MCF 10A (cell line): ENCODE data around the gene FOXN3. TPM values are rescaled to one million over a fixed set of nuclear protein-coding genes. Genes with fewer than 3 reads are reported as not detected.

Source experiments
- BruUV-seq: library from RNA; stranded (reverse); fragments of 400-500 nt; replicated peaks from 2 replicates; lab custom pipeline; 2021; lab: Mats Ljungman, UMichigan
- CTCF ChIA-PET: fragments of 300-600 bp; sonication (Branson Sonifier 250); formaldehyde crosslinking; extraction: SDS; loops from one replicate; lab custom pipeline; 2021; ENCODE audit warnings: antibody characterized with exemption, inconsistent platforms; lab: Yijun Ruan, JAX
- POLR2A ChIA-PET: fragments of 300-600, 350-650 bp; sonication (Branson Sonifier 250); formaldehyde crosslinking; extraction: SDS; loops from one replicate; lab custom pipeline; 2020; ENCODE audit warnings: antibody characterized with exemption, inconsistent platforms; lab: Yijun Ruan, JAX
- DNase-seq: peaks from one replicate; pipeline ENCODE4 v3.0.0-alpha.2; 2018; ENCODE audit not compliant: unreplicated experiment
- H3K27ac Mint-ChIP-seq: one replicate; pipeline ENCODE4 v1.8.0; 2022; ENCODE audit warnings: mild to moderate bottlenecking, low read depth, mixed read lengths; ENCODE audit not compliant: unreplicated experiment
- H3K27me3 Mint-ChIP-seq: one replicate; pipeline ENCODE4 v1.8.0; 2022; ENCODE audit warnings: mixed read lengths; ENCODE audit not compliant: insufficient read depth, unreplicated experiment
- H3K36me3 Mint-ChIP-seq: one replicate; pipeline ENCODE4 v1.8.0; 2022; ENCODE audit warnings: mild to moderate bottlenecking, moderate library complexity, mixed read lengths; ENCODE audit not compliant: insufficient read depth, unreplicated experiment
- H3K4me1 Mint-ChIP-seq: one replicate; pipeline ENCODE4 v1.8.0; 2022; ENCODE audit warnings: mixed read lengths; ENCODE audit not compliant: insufficient read depth, unreplicated experiment
- H3K4me3 Mint-ChIP-seq: one replicate; pipeline ENCODE4 v1.8.0; 2022; ENCODE audit warnings: mild to moderate bottlenecking, moderate library complexity, mixed read lengths; ENCODE audit not compliant: unreplicated experiment
- H3K9me3 Mint-ChIP-seq: one replicate; pipeline ENCODE4 v1.8.0; 2022; ENCODE audit warnings: mixed read lengths; ENCODE audit not compliant: unreplicated experiment
- CTCF ChIP-seq: fragments of 200-600 bp; IDR thresholded peaks from one replicate; pipeline ENCODE4 v1.8.0; 2022; ENCODE audit warnings: antibody characterized with exemption, mild to moderate bottlenecking; ENCODE audit not compliant: unreplicated experiment
- intact Hi-C: fragments of 100-400 bp; cut with micrococcal nuclease; formaldehyde crosslinking; loops from 2 replicates; pipeline ENCODE4 v1.14.1; 2022
- total RNA-seq: library from RNA; stranded (reverse); gene quantifications from 2 replicates; pipeline ENCODE4 v1.2.3, GENCODE V29; 2022

The FOXN3 gene
- total RNA-seq, 1 experiment from 2014 or later, result 27.1 TPM

DNA sequence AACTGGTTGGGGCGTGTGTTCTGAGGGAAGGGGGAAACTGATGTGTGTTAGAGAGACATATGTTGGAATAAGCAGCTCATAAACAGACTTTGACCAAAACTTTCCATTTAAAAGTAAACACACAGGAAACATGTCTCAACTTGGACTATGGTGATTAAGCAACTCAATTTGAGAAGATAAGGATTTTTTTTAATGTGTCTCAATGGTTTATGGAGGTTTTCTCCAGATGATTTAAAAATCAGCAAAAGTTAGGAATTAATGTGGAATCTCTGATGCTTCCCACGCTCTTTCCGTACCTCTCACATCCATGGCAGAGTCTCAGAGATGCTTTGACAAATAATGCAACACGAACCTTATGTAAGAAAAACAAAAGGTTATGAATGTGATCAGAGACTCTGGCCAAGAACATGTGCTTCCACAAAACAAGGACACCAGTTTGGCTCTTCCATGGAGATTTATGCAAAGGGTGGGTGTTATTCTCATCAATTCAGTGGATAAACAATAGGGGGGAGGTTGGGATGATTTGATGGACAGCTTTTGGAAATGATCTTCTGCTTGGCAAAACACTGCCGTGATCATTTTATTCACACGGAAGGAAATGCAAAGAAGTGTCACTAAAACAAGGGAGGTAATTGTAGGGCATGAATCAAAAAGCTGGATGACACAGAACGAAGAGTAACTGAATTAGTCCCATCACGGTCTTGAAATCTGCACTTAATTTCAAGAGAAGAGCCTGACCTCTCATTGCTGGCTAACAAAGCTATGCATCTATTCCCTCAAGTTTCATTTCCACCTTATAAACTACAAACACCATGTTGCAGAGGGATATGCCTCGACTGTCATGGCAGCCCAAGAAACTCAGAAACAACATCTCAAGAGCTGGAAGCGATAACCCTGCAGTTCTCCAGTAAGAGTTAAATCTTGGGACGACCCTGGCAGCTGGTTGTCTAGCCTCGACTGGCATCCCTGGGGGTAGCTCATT lies 76.5 kb downstream of the FOXN3 start:
- POLR2A ChIA-PET, result interaction anchor here (2.3 kb wide), 1 partner anchor 75 kb away, joined by 13 read pairs; no protein-coding TSS in a partner anchor
- Mint-ChIP-seq H3K27ac (peak overlapping the region; percentile 68), H3K36me3 (no peaks in the 10 kb centered on the region), H3K9me3 (no peaks in the 10 kb centered on the region), H3K4me3 (no peak overlapping the region), H3K4me1 (peaks cover 17% of the 10 kb centered on the region), H3K27me3 (no peaks in the 10 kb centered on the region)
- CTCF ChIA-PET, result interaction anchor here (0.5 to 0.6 kb wide), 4 partner anchors 69 to 726 kb away, joined by 3 read pairs; no protein-coding TSS in a partner anchor
- intact Hi-C loops, result no loop called here
- no TSS peak for BruUV-seq
- no peak for TF ChIP-seq CTCF
- peak; percentile 49 for DNase-seq

GRCh38 chr14:89339579-89339978 lies 77.5 kb downstream of the FOXN3 start:
- no peak for TF ChIP-seq CTCF
- no peak for DNase-seq
- no TSS peak for BruUV-seq
- peak overlapping the region; percentile 68 for H3K27ac Mint-ChIP-seq
- peaks cover 17% of the 10 kb centered on the region for H3K4me1 Mint-ChIP-seq
- POLR2A ChIA-PET, result interaction anchor here (2.3 kb wide), 1 partner anchor 76 kb away, joined by 13 read pairs; no protein-coding TSS in a partner anchor
- intact Hi-C loops, result no loop called here
- no peaks in the 10 kb centered on the region for H3K36me3 Mint-ChIP-seq
- no peaks in the 10 kb centered on the region for H3K27me3 Mint-ChIP-seq
- no peaks in the 10 kb centered on the region for H3K9me3 Mint-ChIP-seq
- no peak overlapping the region for H3K4me3 Mint-ChIP-seq
- CTCF ChIA-PET, result interaction anchor here (0.6 to 0.7 kb wide), 2 partner anchors 286 to 726 kb away, joined by 3 read pairs; no protein-coding TSS in a partner anchor

GRCh38 chr14:89339158-89339557 lies 77.9 kb downstream of the FOXN3 start:
- H3K36me3 Mint-ChIP-seq, result no peaks in the 10 kb centered on the region
- DNase-seq, result no peak
- no peak overlapping the region for H3K27ac Mint-ChIP-seq
- POLR2A ChIA-PET, result interaction anchor here (2.3 kb wide), 1 partner anchor 76 kb away, joined by 13 read pairs; no protein-coding TSS in a partner anchor
- CTCF ChIA-PET, result interaction anchor here (0.6 to 0.7 kb wide), 2 partner anchors 67 to 286 kb away, joined by 3 read pairs; no protein-coding TSS in a partner anchor
- intact Hi-C loops, result no loop called here
- H3K27me3 Mint-ChIP-seq, result no peaks in the 10 kb centered on the region
- no peak overlapping the region for H3K4me3 Mint-ChIP-seq
- BruUV-seq, result no TSS peak
- H3K9me3 Mint-ChIP-seq, result no peaks in the 10 kb centered on the region
- H3K4me1 Mint-ChIP-seq, result peaks cover 17% of the 10 kb centered on the region
- TF ChIP-seq CTCF, result no peak

GRCh38 chr14:89336338-89336737 lies 80.7 kb downstream of the FOXN3 start:
- Mint-ChIP-seq H3K4me3 (no peak overlapping the region), H3K4me1 (peaks cover 15% of the 10 kb centered on the region), H3K9me3 (no peaks in the 10 kb centered on the region), H3K27ac (no peak overlapping the region), H3K36me3 (no peaks in the 10 kb centered on the region), H3K27me3 (no peaks in the 10 kb centered on the region)
- CTCF ChIA-PET, result interaction anchor here (1.3 kb wide), 1 partner anchor 98 kb away, joined by 3 read pairs; no protein-coding TSS in a partner anchor
- POLR2A ChIA-PET, result interaction anchor here (0.6 to 1.2 kb wide), 3 partner anchors 12 to 1482 kb away, joined by 3 to 5 read pairs (median 4); no protein-coding TSS in a partner anchor
- TF ChIP-seq CTCF, result no peak
- no peak for DNase-seq
- BruUV-seq, result no TSS peak
- intact Hi-C loops, result no loop called here
